ENCODE data around the gene HSPD1. TPM values are rescaled to one million over a fixed set of nuclear protein-coding genes. Genes with fewer than 3 reads are reported as not detected.

HSPD1 gene
- total and polyA plus RNA-seq, 2 of the 13 experiments (the other 11 are each of a cell fraction or from before 2014, with no cell fraction given), result 685 to 2,610 TPM

DNA sequence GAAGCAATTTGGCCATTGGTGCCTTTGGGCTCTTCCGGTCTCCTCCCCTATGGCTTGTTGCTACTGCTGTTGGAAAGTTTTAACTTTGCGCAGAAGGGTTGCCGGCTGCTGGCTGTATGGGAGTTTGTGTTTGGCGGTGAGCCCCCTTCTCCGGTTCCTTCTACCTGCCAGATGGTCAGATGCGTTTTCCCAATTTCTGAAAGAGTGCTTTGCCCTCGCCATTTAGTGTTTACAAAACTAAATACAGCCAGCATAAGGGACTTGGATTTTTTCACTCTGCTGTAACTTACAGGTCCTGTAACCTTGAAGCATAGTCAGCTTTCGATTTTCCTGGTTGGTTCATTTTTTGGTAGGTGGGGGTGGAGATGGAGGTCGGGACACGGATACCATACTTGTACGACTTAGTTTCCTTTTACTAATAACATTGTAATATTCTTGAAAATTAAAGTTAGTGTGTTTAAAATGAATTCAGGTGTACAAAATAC, 45.7 kb downstream of the HSPD1 start (continued):
- no peak for TF ChIP-seq RARG (CRISPR knock-in tag; IDR thresholded peaks at IDR 0.05; ENCODE audit: low read depth)
- TF ChIP-seq SMYD3 (CRISPR knock-in tag; IDR thresholded peaks at IDR 0.05), result no peak
- TF ChIP-seq, protein P1, sequence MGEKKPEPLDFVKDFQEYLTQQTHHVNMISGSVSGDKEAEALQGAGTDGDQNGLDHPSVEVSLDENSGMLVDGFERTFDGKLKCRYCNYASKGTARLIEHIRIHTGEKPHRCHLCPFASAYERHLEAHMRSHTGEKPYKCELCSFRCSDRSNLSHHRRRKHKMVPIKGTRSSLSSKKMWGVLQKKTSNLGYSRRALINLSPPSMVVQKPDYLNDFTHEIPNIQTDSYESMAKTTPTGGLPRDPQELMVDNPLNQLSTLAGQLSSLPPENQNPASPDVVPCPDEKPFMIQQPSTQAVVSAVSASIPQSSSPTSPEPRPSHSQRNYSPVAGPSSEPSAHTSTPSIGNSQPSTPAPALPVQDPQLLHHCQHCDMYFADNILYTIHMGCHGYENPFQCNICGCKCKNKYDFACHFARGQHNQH (CRISPR knock-in tag; IDR thresholded peaks at IDR 0.05), result no peak; the same call in none of the 2 replicates
- TF ChIP-seq ZNF124 (CRISPR knock-in tag; IDR thresholded peaks at IDR 0.05), result 0 out of 2 replicates have a peak, but pooled peaks have one; percentile 50
- TF ChIP-seq ZNF101 (CRISPR knock-in tag; IDR thresholded peaks at IDR 0.05; ENCODE audit: borderline replicate concordance, low read depth), result no peak
- TF ChIP-seq ZNF253 (CRISPR knock-in tag; IDR thresholded peaks at IDR 0.05; ENCODE audit: borderline replicate concordance), result no peak
- no peak for TF ChIP-seq KLF6 (CRISPR knock-in tag; IDR thresholded peaks at IDR 0.05)
- TF ChIP-seq ZBTB3 (CRISPR knock-in tag; IDR thresholded peaks at IDR 0.05; ENCODE audit: borderline replicate concordance, low read depth), result no peak
- TF ChIP-seq ZNF616 (CRISPR knock-in tag; IDR thresholded peaks at IDR 0.05; ENCODE audit: low read depth), result no peak
- no peak for TF ChIP-seq ISL2 (CRISPR knock-in tag; IDR thresholded peaks at IDR 0.05)
- no peak for TF ChIP-seq ZBTB7A (CRISPR knock-in tag; IDR thresholded peaks at IDR 0.05)
- no peak for TF ChIP-seq ZFP90 (CRISPR knock-in tag; IDR thresholded peaks at IDR 0.05; ENCODE audit: borderline replicate concordance)
- peak; percentile 36; the same call in 1 of the 2 replicates for TF ChIP-seq MEF2D (CRISPR knock-in tag; IDR thresholded peaks at IDR 0.05)
- 0 out of 2 replicates have a peak, but pooled peaks have one; percentile 63 for TF ChIP-seq ZNF329 (CRISPR knock-in tag; IDR thresholded peaks at IDR 0.05; ENCODE audit: low read depth)
- TF ChIP-seq PAF1 (CRISPR knock-in tag; IDR thresholded peaks at IDR 0.05), result no peak
- TF ChIP-seq ZNF451 (CRISPR knock-in tag; IDR thresholded peaks at IDR 0.05), result no peak
- TF ChIP-seq, protein P2, sequence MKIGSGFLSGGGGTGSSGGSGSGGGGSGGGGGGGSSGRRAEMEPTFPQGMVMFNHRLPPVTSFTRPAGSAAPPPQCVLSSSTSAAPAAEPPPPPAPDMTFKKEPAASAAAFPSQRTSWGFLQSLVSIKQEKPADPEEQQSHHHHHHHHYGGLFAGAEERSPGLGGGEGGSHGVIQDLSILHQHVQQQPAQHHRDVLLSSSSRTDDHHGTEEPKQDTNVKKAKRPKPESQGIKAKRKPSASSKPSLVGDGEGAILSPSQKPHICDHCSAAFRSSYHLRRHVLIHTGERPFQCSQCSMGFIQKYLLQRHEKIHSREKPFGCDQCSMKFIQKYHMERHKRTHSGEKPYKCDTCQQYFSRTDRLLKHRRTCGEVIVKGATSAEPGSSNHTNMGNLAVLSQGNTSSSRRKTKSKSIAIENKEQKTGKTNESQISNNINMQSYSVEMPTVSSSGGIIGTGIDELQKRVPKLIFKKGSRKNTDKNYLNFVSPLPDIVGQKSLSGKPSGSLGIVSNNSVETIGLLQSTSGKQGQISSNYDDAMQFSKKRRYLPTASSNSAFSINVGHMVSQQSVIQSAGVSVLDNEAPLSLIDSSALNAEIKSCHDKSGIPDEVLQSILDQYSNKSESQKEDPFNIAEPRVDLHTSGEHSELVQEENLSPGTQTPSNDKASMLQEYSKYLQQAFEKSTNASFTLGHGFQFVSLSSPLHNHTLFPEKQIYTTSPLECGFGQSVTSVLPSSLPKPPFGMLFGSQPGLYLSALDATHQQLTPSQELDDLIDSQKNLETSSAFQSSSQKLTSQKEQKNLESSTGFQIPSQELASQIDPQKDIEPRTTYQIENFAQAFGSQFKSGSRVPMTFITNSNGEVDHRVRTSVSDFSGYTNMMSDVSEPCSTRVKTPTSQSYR (CRISPR knock-in tag; IDR thresholded peaks at IDR 0.05; ENCODE audit: borderline replicate concordance), result 0 out of 2 replicates have a peak, but pooled peaks have one; percentile 44
- TF ChIP-seq ATAD3A (CRISPR knock-in tag; IDR thresholded peaks at IDR 0.05), result no peak
- no peak for TF ChIP-seq ZNF713 (CRISPR knock-in tag; IDR thresholded peaks at IDR 0.05)
- peak; percentile 10; the same call in 1 of the 2 replicates for TF ChIP-seq GATA4 (IDR thresholded peaks at IDR 0.05; ENCODE audit: borderline replicate concordance, low read depth)
- TF ChIP-seq, protein P3, sequence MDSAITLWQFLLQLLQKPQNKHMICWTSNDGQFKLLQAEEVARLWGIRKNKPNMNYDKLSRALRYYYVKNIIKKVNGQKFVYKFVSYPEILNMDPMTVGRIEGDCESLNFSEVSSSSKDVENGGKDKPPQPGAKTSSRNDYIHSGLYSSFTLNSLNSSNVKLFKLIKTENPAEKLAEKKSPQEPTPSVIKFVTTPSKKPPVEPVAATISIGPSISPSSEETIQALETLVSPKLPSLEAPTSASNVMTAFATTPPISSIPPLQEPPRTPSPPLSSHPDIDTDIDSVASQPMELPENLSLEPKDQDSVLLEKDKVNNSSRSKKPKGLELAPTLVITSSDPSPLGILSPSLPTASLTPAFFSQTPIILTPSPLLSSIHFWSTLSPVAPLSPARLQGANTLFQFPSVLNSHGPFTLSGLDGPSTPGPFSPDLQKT (CRISPR knock-in tag; IDR thresholded peaks at IDR 0.05; ENCODE audit: borderline replicate concordance), result no peak
- TF ChIP-seq ZNF432 (CRISPR knock-in tag; IDR thresholded peaks at IDR 0.05; ENCODE audit: borderline replicate concordance), result no peak
- no peak for TF ChIP-seq SOX6 (IDR thresholded peaks at IDR 0.05)
- no peak for TF ChIP-seq SOX6 (CRISPR knock-in tag; IDR thresholded peaks at IDR 0.05)
- no peak for TF ChIP-seq THYN1 (CRISPR knock-in tag; IDR thresholded peaks at IDR 0.05; ENCODE audit: borderline replicate concordance, low read depth)
- TF ChIP-seq REPIN1 (CRISPR knock-in tag; IDR thresholded peaks at IDR 0.05; ENCODE audit: borderline replicate concordance, low read depth), result no peak
- TF ChIP-seq ZNF724P (CRISPR knock-in tag; IDR thresholded peaks at IDR 0.05; ENCODE audit: borderline replicate concordance), result no peak
- TF ChIP-seq NCOA1 (CRISPR knock-in tag; IDR thresholded peaks at IDR 0.05), result 0 out of 2 replicates have a peak, but pooled peaks have one; percentile 45
